Liver (tissue), 9 donors: Measurements from ENCODE around the gene PYY. TPM values are rescaled to one million over a fixed set of nuclear protein-coding genes. Genes with fewer than 3 reads are reported as not detected.

Experiments used
- DNase-seq: peaks from one replicate; pipeline ENCODE4 v3.0.0-alpha.2; 2017; ENCODE audit warnings: low spot score
- H3K27ac ChIP-seq, 2 donors: one replicate each; pipeline ENCODE4 v1.7.0; 2013; ENCODE audit warnings: inconsistent platforms in 2 of 2, low read length in 2 of 2, control low read depth in 1 of 2, low read depth in 1 of 2, mild to moderate bottlenecking in 1 of 2
- H3K27me3 ChIP-seq, 4 donors: one replicate each; pipeline versions ENCODE4 v1.6.1 to v1.7.0; 2013; ENCODE audit warnings: low read length in 3 of 4, inconsistent platforms in 1 of 4, mild to moderate bottlenecking in 1 of 4, moderate library complexity in 1 of 4; ENCODE audit not compliant: control insufficient read depth in 4 of 4, insufficient read depth in 4 of 4
- H3K36me3 ChIP-seq, 4 donors: one replicate each; pipeline versions ENCODE4 v1.6.1 to v1.7.0; 2013; ENCODE audit warnings: low read length in 3 of 4, mild to moderate bottlenecking in 3 of 4, low read depth in 1 of 4, moderate library complexity in 1 of 4; ENCODE audit not compliant: control insufficient read depth in 4 of 4, insufficient read depth in 3 of 4
- H3K4me1 ChIP-seq, 4 donors: one replicate each; pipeline versions ENCODE4 v1.6.1 to v1.7.0; 2013; ENCODE audit warnings: low read length in 3 of 4, mild to moderate bottlenecking in 3 of 4, moderate library complexity in 1 of 4; ENCODE audit not compliant: control insufficient read depth in 4 of 4, insufficient read depth in 4 of 4
- H3K4me3 ChIP-seq, 3 donors: one replicate each; pipeline versions ENCODE4 v1.6.1 to v1.7.0; 2013; ENCODE audit warnings: low read length in 3 of 3, control low read depth in 1 of 3, low read depth in 1 of 3, mild to moderate bottlenecking in 1 of 3
- H3K9ac ChIP-seq, 2 donors: one replicate each; pipeline ENCODE4 v1.7.0; 2013; ENCODE audit warnings: low read length in 2 of 2, mild to moderate bottlenecking in 2 of 2, moderate library complexity in 2 of 2, control low read depth in 1 of 2, low read depth in 1 of 2
- H3K9me3 ChIP-seq, 4 donors: one replicate each; pipeline versions ENCODE4 v1.6.1 to v1.7.0; 2013; ENCODE audit warnings: low read length in 3 of 4; ENCODE audit not compliant: control insufficient read depth in 4 of 4
- EGR1 ChIP-seq, 2 donors: IDR thresholded peaks; 2 replicates each; pipeline ENCODE4 v1.6.1; 2016 to 2018; ENCODE audit warnings: antibody characterized with exemption in 2 of 2, low read depth in 2 of 2
- FOXA1 ChIP-seq: IDR thresholded peaks from 2 replicates; pipeline ENCODE4 v1.6.1; 2016; ENCODE audit warnings: antibody characterized with exemption
- FOXA2 ChIP-seq: IDR thresholded peaks from 2 replicates; pipeline ENCODE4 v1.6.1; 2016; ENCODE audit warnings: antibody characterized with exemption
- GABPA ChIP-seq, 2 donors: IDR thresholded peaks in 1 of 2; conservative IDR thresholded peaks in 1 of 2; 2 replicates each; pipeline ENCODE4 v1.6.1; 2016; ENCODE audit warnings: antibody characterized with exemption in 2 of 2, mild to moderate bottlenecking in 1 of 2, moderate library complexity in 1 of 2
- HNF4A ChIP-seq, 2 donors: conservative IDR thresholded peaks; 2 replicates each; pipeline ENCODE4 v1.6.1; 2016; ENCODE audit warnings: antibody characterized with exemption in 2 of 2, mild to moderate bottlenecking in 2 of 2
- HNF4G ChIP-seq: IDR thresholded peaks from 2 replicates; pipeline ENCODE4 v1.6.1; 2016; ENCODE audit warnings: antibody characterized with exemption
- JUND ChIP-seq, 2 donors: IDR thresholded peaks; 2 replicates each; pipeline ENCODE4 v1.6.1; 2016; ENCODE audit warnings: antibody characterized with exemption in 2 of 2
- NR2F2 ChIP-seq: IDR thresholded peaks from 2 replicates; pipeline ENCODE4 v1.6.1; 2016; ENCODE audit warnings: antibody characterized with exemption
- RAD21 ChIP-seq, 2 donors: IDR thresholded peaks; 2 replicates each; pipeline ENCODE4 v1.6.1; 2016; ENCODE audit warnings: antibody characterized with exemption in 2 of 2, mild to moderate bottlenecking in 2 of 2
- RXRA ChIP-seq, 2 donors: IDR thresholded peaks; 2 replicates each; pipeline ENCODE4 v1.6.1; 2017 to 2018; ENCODE audit warnings: antibody characterized with exemption in 2 of 2, mild to moderate bottlenecking in 1 of 2
- SP1 ChIP-seq: IDR thresholded peaks from 2 replicates; pipeline ENCODE4 v1.6.1; 2018; ENCODE audit warnings: antibody characterized with exemption, mild to moderate bottlenecking
- TAF1 ChIP-seq: conservative IDR thresholded peaks from 2 replicates; pipeline ENCODE4 v1.6.1; 2016; ENCODE audit warnings: antibody characterized with exemption, mild to moderate bottlenecking
- YY1 ChIP-seq: IDR thresholded peaks from 2 replicates; pipeline ENCODE4 v1.6.1; 2016; ENCODE audit warnings: antibody characterized with exemption, mild to moderate bottlenecking
- WGBS: extraction: QIAGEN DNeasy Blood & Tissue Kit; methylation state at CpG from one replicate; pipeline ENCODE4 v1.1.7; 2013; 5-methylcytosine and 5-hydroxymethylcytosine counted together
- polyA plus RNA-seq, 2 donors: library from polyadenylated mRNA; stranded (reverse) in 1 of 2; unstranded in 1 of 2; fragments of 200-250 nt in 1 of 2; fragments of >200 nt in 1 of 2; fragmentation: Nextera tagmentation in 1 of 2; extraction: Ambion mirVana in 1 of 2; gene quantifications; one replicate each; pipeline versions ENCODE4 v1.2.1 to v1.2.3, GENCODE V29; 2013 to 2015
- total RNA-seq, 2 donors: library from RNA; depleted of rRNA; stranded (reverse); fragments of >200 nt; gene quantifications; one replicate each; pipeline ENCODE4 v1.2.3, GENCODE V29; 2014
- TF ChIP-seq, protein P1 (sequence below): fragments of 150-350 bp; IDR thresholded peaks from 2 replicates; pipeline ENCODE4 v1.5.1; 2017; ENCODE audit warnings: improper control_type of control experiment, low read depth, low read length; ENCODE audit not compliant: missing input control
- TF ChIP-seq, protein P2 (sequence below): IDR thresholded peaks from 2 replicates; pipeline ENCODE4 v1.6.1; 2016; ENCODE audit warnings: antibody characterized with exemption
- TF ChIP-seq, protein P3 (sequence below): IDR thresholded peaks from 2 replicates; pipeline ENCODE4 v1.6.1; 2016; ENCODE audit warnings: antibody characterized with exemption
- TF ChIP-seq, protein P4 (sequence below): IDR thresholded peaks from 2 replicates; pipeline ENCODE4 v1.6.1; 2016; ENCODE audit warnings: antibody characterized with exemption, mild to moderate bottlenecking
- TF ChIP-seq, protein P5 (sequence below): IDR thresholded peaks from 2 replicates; pipeline ENCODE4 v1.6.1; 2016; ENCODE audit warnings: antibody characterized with exemption
- donor health status: healthy.
- donor health status: healthy.
- donor health status: healthy.
- donor health status: healthy.
- donor health status: healthy.

PYY gene
- total and polyA plus RNA-seq, 4 donors = 0.05 TPM; not detected in 3

DNA sequence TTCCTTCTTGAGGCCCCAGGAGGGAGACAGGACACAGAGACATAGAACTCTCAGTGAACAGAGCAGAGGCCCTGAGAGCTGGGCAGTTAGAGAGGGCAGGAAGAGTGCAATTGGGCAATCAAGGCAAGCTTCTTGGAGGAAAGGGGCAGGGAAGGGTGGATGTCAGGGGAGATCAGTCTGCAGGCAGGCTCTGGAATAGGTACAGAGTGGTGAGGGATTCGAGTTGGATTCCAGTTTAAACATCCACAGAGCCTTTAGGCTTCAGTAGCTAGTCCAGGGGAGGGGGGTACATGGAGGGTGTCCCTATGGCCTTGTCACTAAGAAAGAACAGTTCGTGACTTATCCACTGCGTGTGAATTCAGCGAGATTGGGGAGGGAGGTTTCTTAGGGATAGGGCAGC, 2.0 kb downstream of the PYY start (continued):
- TF ChIP-seq, protein P1, sequence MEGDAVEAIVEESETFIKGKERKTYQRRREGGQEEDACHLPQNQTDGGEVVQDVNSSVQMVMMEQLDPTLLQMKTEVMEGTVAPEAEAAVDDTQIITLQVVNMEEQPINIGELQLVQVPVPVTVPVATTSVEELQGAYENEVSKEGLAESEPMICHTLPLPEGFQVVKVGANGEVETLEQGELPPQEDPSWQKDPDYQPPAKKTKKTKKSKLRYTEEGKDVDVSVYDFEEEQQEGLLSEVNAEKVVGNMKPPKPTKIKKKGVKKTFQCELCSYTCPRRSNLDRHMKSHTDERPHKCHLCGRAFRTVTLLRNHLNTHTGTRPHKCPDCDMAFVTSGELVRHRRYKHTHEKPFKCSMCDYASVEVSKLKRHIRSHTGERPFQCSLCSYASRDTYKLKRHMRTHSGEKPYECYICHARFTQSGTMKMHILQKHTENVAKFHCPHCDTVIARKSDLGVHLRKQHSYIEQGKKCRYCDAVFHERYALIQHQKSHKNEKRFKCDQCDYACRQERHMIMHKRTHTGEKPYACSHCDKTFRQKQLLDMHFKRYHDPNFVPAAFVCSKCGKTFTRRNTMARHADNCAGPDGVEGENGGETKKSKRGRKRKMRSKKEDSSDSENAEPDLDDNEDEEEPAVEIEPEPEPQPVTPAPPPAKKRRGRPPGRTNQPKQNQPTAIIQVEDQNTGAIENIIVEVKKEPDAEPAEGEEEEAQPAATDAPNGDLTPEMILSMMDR = no peak

DNA sequence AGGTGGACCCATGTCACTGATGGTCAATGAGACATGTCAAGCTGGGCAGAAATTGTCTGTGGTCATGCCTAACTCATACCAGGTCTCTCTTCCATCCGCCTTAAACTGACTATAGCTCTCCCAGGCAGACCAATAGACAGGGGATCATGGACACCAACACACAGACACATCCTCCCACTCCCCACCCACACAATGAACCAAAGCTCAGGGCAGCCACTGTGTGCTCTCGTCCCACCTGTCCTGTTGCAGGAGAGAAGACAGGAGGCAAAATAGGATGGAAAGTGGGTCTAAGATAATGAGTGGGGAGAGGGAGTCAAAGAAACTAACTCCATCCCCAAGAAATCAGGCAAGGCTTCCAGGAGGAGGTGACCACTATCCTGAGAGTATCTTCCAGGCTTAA, 3.2 kb downstream of the PYY start:
- 91% methylated on average over 2 of the region's 2 CpGs for WGBS
- Histone ChIP-seq H3K27me3 (peaks cover 0 to 17% (median 3%) of the 10 kb centered on the region in 4 donors), H3K9ac (no peak overlapping the region), H3K9me3 (no peaks in the 10 kb centered on the region), H3K4me3 (no peak overlapping the region), H3K4me1 (no peaks in the 10 kb centered on the region), H3K27ac (no peak overlapping the region), H3K36me3 (no peaks in the 10 kb centered on the region)
- DNase-seq = no peak
- TF ChIP-seq RAD21 (IDR thresholded peaks at IDR 0.05) (no peak), JUND (IDR thresholded peaks at IDR 0.05) (no peak), NR2F2 (no peak), RXRA (IDR thresholded peaks at IDR 0.05) (no peak)
- TF ChIP-seq, protein P2, sequence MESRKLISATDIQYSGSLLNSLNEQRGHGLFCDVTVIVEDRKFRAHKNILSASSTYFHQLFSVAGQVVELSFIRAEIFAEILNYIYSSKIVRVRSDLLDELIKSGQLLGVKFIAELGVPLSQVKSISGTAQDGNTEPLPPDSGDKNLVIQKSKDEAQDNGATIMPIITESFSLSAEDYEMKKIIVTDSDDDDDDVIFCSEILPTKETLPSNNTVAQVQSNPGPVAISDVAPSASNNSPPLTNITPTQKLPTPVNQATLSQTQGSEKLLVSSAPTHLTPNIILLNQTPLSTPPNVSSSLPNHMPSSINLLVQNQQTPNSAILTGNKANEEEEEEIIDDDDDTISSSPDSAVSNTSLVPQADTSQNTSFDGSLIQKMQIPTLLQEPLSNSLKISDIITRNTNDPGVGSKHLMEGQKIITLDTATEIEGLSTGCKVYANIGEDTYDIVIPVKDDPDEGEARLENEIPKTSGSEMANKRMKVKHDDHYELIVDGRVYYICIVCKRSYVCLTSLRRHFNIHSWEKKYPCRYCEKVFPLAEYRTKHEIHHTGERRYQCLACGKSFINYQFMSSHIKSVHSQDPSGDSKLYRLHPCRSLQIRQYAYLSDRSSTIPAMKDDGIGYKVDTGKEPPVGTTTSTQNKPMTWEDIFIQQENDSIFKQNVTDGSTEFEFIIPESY = no peak
- TF ChIP-seq, protein P3, sequence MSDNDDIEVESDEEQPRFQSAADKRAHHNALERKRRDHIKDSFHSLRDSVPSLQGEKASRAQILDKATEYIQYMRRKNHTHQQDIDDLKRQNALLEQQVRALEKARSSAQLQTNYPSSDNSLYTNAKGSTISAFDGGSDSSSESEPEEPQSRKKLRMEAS = no peak

DNA sequence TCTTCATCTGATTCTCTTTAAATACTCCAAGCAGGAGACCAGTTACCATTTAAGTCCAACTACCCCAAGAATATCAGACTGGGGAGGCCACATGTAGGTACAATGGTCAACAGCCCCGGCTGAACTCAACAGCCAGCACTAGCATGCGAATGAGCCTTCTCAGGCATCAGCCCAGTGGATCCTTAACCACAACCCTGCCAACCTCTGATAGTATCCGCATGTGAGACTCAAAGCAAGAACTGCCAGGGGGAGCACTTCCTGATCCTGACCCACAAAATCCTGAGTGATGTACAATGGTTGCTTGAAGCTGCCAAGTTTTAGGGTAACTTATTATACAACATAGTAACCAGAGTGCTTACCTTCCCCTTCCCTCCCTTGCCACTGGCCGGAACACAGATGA, 4.0 kb downstream of the PYY start:
- Histone ChIP-seq H3K9ac (no peak overlapping the region), H3K27ac (no peak overlapping the region), H3K27me3 (peaks cover 0 to 17% (median 3%) of the 10 kb centered on the region in 4 donors), H3K4me3 (no peak overlapping the region), H3K4me1 (no peaks in the 10 kb centered on the region), H3K36me3 (no peaks in the 10 kb centered on the region), H3K9me3 (no peaks in the 10 kb centered on the region)
- WGBS = 69% methylated on average over 4 of the region's 4 CpGs
- DNase-seq = no peak
- TF ChIP-seq HNF4A (conservative IDR thresholded peaks at IDR 0.05) (no peak), NR2F2 (no peak), SP1 (no peak), YY1 (no peak), TAF1 (no peak), JUND (IDR thresholded peaks at IDR 0.05) (no peak), GABPA (IDR thresholded peaks at IDR 0.05 in 1 of 2, conservative IDR thresholded peaks at IDR 0.05 in 1 of 2) (no peak), EGR1 (IDR thresholded peaks at IDR 0.05; ENCODE audit: low read depth in 2 of 2) (no peak), FOXA1 (no peak), RAD21 (IDR thresholded peaks at IDR 0.05) (no peak), HNF4G (no peak), RXRA (IDR thresholded peaks at IDR 0.05) (no peak), FOXA2 (no peak)
- TF ChIP-seq, protein P2 = no peak
- TF ChIP-seq, protein P1 = no peak
- TF ChIP-seq, protein P4, sequence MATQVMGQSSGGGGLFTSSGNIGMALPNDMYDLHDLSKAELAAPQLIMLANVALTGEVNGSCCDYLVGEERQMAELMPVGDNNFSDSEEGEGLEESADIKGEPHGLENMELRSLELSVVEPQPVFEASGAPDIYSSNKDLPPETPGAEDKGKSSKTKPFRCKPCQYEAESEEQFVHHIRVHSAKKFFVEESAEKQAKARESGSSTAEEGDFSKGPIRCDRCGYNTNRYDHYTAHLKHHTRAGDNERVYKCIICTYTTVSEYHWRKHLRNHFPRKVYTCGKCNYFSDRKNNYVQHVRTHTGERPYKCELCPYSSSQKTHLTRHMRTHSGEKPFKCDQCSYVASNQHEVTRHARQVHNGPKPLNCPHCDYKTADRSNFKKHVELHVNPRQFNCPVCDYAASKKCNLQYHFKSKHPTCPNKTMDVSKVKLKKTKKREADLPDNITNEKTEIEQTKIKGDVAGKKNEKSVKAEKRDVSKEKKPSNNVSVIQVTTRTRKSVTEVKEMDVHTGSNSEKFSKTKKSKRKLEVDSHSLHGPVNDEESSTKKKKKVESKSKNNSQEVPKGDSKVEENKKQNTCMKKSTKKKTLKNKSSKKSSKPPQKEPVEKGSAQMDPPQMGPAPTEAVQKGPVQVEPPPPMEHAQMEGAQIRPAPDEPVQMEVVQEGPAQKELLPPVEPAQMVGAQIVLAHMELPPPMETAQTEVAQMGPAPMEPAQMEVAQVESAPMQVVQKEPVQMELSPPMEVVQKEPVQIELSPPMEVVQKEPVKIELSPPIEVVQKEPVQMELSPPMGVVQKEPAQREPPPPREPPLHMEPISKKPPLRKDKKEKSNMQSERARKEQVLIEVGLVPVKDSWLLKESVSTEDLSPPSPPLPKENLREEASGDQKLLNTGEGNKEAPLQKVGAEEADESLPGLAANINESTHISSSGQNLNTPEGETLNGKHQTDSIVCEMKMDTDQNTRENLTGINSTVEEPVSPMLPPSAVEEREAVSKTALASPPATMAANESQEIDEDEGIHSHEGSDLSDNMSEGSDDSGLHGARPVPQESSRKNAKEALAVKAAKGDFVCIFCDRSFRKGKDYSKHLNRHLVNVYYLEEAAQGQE = no peak
- TF ChIP-seq, protein P5, sequence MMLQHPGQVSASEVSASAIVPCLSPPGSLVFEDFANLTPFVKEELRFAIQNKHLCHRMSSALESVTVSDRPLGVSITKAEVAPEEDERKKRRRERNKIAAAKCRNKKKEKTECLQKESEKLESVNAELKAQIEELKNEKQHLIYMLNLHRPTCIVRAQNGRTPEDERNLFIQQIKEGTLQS = no peak
- TF ChIP-seq, protein P3 = no peak
